GM21447 (cell line): ENCODE measurements around the gene LAG3.
"Not testable (repeated sequence)": the region's sequence is repeated elsewhere in the genome, so short reads cannot be mapped to it uniquely, and the experiment has no call there.

Experiments used
- ATAC-seq: cut with Tn5 transposase; IDR thresholded peaks from one replicate; pipeline ENCODE4 v1.9.1; 2021; ENCODE audit not compliant: unreplicated experiment

Gene LAG3

DNA sequence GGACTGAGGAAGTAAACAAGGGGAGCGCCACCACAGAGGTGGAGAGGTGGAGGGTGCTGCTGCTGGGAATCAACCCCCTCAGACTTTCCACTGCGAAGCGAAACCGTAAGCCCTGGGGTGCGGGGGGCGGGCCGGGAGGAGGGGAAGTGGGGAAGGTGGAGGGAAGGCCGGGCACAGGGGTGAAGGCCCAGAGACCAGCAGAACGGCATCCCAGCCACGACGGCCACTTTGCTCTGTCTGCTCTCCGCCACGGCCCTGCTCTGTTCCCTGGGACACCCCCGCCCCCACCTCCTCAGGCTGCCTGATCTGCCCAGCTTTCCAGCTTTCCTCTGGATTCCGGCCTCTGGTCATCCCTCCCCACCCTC lies at the start of gene LAG3:
Gene LAG3 (plus strand): TSS at position 190 of the 365 bp plus-strand sequence. CDS start 333 bp downstream, outside the sequence.
- no peak for ATAC-seq

DNA sequence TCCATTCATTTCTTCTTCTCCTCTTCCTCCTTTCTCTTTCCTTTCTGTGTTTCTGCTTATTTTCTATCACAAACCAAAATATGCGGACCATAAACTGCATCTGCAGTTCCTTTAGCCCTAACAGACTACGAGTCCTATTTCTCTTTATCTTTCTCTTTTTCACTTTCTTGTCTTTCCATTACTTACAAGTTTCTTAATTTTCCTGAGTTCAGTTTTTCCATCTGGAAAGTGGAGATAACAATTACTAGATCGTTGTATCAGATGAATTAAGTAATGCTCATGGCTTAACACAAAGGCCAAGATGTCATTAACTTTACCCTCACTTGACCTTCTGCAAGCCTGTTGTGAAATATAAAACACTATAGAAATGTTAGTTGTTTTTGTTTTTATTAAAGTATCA lies 49.5 kb upstream of the LAG3 start:
- no peak for ATAC-seq

DNA sequence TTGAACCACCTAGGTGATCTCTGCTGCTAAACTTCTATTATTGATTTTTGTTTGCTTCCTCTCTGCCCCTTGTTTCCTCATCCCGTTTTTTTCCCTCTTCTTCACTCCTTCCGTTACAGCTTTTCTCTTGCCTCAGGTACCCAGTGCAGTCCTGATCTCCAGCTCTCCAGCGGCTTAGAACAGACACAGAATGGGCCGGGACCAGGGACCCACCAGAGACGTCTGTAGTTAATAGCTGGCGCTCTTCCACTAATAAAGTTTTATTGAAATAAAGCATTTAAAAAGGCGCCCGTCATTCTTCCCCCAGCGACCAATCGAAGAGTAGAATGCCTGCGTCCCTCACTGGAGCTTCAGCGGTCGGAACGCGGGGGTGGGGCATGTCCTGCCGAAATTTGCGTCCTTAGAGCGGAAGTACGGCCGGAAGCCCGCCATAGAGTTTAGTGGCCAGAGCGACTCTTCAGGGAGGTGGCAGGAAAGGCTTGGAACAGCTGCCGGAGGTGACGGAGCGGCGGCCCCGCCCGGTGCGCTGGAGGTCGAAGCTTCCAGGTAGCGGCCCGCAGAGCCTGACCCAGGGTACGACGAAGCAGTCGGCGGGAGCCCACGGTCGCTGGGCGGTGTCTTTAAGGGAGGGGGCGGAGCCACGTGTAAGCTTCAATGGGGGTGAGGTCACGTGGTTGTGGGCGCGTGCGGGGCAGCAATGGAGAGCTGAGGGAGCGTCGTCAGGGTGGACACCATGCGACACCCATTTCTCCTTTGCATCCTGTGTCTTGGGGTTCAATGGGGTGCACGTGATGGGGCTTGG lies 48.5 kb upstream of the LAG3 start, which contains the start of gene COPS7A:
Gene COPS7A (plus strand): TSS at position 440 of the 802 bp plus-strand sequence. CDS start 611 bp downstream, outside the sequence.
- ATAC-seq: peak; percentile 91

DNA sequence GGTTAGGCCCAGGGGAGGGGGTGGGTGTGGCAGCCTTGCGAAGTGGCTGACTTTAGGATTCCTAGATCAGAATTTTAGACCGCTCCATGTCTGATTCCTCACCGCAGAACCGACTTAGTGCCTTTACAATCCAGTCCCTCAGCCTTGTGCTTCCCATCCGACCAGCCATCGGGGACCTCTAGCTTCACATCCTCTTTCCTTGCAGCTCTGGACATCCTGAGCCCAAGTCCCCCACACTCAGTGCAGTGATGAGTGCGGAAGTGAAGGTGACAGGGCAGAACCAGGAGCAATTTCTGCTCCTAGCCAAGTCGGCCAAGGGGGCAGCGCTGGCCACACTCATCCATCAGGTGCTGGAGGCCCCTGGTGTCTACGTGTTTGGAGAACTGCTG lies 47.9 kb upstream of the LAG3 start:
- peak; percentile 39 for ATAC-seq

DNA sequence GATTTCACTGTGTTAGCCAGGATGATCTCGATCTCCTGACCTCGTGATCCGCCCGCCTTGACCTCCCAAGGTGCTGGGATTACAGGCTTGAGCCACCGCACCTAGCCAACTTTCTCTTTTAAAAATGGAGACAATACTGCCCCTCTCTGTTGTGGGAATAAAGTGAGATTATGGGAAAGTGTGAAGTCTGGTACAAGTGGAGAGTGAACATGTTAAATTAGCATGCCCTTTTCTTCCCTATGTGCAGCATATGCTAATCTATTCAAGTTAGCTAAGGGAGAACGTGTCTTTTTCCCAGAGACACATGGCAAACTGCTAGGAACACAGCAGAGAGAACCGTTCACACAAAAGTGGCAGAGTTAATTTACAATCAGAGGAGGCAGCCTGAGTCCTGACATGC lies 47.0 kb upstream of the LAG3 start:
- no peak for ATAC-seq

DNA sequence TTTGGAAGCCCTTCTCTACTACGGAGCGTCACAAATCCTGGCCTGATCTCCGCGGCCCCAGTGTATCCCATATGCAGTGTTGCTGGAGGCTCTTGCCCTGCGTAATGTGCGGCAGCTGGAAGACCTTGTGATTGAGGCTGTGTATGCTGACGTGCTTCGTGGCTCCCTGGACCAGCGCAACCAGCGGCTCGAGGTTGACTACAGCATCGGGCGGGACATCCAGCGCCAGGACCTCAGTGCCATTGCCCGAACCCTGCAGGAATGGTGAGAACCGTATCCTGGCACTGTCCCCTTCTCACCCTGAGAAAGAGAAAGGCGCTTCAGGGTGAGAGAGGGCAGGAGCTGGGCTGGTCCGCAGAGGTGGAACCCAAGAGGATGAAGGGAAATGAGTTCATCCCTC lies 43.1 kb upstream of the LAG3 start:
- no peak for ATAC-seq

DNA sequence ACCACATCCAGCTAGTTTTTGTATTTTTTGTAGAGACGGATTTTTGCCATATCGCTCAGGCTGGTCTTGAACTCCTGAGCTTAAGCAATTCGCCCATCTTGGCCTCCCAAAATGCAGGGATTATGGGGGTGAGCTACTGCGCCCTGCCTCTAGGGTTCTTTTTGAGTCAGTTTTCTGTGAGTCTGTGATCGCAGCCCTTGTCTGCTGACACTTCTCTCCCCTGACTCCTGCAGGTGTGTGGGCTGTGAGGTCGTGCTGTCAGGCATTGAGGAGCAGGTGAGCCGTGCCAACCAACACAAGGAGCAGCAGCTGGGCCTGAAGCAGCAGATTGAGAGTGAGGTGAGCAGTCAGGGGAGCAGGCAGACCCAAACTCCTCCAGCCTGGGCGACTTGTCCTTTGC lies 42.2 kb upstream of the LAG3 start:
- ATAC-seq: no peak

DNA sequence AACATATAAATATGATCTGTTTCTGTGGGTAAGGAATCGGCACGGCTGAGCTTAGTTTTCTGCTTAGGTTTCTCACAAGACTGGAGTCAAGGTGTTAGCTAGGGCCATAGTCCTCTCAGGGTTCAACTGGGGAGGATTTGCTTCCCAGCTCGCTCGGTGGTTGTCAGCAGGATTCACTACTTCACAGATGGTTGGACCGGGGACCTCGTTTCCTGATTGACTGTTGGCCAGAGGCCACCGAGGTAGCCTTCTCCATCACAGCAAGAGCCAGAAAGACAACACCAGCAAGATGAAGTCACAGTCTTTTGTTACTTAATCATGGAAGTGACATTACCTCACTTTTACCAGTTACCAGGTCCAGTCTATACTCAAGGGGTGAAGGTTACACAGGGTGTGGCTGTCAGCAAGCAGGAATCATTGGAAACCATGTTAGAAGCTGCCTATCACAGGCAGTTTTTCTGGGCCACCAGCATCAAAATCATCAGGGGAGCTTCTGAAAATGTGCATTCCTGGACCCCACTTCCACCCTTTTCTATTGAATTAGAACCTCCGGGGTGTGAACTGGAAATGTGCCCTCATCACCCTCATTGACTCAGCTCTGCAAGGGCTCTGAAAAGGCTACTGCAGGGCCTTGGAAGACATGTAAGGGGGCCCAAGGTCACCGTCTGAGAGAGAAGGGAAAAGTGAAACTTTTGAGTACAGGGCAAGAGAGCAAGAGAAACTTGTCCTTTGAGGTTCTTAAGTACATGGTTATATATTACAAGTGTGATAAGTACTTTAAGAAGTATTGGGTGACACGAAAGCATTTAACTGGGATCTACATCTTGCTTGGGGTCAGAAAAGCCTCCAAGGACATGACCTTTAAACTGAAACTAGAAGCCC lies 37.6 kb upstream of the LAG3 start:
- ATAC-seq: no peak

DNA sequence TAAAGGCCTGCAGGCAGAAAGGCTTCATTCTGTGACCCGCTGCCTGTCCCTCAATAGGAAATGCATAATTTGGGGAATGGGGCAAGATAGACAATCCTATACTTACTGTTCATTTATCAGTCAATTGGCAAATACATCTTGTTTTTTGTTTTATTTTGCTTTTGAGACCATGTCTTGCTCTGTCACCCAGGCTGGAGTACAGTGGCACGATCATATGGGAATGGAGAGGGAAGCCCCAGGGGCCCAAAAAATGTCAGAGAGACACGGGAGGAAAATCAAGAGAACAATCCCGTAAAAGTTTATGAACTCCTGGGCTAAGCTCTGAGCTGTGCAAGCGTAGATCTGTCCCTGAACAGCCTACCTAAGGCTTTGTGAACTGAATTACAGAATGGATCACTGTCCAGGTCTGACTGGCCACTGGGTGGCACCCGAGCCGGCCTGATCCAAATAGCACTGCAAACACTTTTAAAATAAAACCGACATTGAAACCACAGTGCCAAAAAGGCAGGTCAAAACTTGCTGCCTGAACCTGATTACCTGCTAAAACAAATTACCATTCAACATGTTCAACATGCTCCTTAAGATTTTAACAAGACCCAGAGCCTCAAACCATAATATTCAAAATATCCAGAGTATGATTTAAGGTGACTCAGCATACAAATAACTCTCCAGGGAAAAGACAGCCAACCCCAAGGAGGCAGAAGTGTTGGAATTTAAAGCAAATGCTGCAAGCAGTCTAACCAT lies 36.7 kb upstream of the LAG3 start:
- no peak for ATAC-seq

DNA sequence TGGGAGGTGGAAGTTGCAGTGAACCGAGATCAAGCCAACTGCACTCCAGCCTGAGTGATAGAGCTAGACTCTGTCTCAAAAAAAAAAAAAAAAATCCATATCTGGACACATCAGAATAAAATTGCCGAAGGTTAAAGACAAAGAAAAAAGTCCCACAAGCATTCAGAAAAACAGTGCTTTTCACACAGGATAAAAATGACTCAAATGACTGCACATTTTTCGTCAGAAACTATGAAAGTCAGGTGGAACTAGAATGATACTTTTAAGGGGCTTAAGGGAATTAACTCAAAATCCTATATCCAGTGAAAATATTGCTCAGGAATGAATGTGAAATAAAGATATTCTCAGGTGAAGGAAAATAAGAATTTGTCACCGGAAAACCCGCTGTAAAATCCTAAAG lies 35.6 kb upstream of the LAG3 start:
- no peak for ATAC-seq

DNA sequence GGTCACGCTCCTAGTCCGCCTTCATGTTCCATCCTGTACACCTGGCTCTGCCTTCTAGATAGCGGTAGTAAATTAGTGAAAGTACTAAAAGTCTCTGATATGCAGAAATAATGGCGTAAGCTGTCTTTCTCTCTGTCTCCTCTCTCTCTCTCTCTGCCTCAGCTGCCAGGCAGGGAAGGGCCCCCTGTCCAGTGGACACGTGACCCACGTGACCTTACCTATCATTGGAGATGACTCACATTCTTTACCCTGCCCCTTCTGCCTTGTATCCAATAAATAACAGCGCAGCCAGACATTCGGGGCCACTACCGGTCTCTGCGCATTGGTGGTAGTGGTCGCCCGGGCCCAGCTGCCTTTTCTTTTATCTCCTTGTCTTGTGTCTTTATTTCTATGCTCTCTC lies 30.2 kb upstream of the LAG3 start:
- ATAC-seq: not testable (repeated sequence)

DNA sequence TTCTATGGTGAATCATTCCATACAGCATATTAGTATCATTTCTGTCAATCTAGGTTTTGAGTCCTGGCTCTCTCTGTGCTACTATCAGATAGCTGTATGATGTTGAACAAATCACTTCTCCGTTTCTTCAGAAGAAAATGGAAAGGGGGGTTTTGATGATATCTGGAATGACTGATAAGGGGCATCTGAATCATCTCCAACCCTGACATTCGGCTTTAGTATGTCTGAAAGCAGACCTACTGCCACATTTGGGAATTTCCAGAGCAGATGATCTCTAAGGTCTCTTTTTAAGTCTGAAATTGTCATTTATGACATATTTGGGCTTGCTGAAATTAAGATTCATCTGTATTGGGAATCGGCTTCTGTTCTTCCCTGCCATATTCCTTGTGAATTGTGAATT lies 29.5 kb upstream of the LAG3 start:
- ATAC-seq: no peak

DNA sequence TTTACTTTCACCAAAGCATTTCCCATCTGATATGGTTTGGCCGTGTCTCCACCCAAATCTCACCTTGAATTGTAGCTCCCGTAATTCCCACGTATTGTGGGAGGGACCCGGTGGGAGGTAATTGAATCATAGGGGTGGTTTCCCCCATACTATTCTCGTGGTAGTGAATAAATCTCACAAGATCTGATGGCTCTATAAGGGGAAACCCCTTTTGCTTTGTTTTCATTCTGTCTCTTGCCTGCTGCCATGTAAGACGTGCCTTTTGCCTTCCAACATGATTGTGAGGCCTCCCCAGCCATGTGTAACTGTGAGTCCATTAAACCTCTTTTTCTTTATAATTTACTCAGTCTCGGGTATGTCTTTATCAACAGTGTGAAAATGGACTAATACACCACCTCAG lies 29.0 kb upstream of the LAG3 start:
- not testable (repeated sequence) for ATAC-seq

DNA sequence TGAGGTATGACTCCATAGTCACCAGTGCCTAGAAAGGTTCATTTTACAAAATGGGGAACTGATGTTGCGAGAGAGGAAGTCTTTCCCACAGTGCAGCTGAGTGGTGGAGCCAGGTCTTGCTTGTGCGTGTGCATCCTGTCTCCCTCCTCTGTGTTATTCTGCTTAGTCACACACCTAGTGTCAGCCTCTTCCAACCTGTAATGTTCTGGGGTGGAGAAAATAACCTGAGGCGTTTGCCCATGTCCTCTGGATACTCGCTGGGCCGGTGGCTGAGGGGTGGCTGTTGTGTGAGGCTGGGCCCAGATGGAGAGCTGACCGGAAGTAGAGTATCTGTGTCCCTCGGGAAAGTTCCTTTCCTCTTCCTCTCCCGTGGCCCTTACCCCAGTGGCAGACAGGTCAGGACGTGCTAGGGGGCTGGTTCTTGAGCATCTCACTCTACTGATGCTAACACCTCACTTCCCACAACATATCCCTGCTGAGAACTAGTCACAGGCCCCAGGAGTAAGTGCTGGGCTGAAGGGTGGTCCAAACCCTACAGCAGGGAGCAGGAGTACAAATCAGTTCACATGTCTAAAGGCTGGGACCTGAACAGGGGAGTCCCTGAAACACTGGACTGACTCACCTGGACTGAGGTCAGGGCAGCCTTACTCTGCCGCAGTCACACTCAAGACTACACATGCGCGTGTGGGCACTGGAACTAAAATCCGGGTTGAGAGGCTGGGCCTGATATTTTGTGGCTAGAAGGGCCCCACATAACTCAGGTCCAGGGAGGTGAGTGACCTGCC lies 26.4 kb upstream of the LAG3 start:
- ATAC-seq: no peak

DNA sequence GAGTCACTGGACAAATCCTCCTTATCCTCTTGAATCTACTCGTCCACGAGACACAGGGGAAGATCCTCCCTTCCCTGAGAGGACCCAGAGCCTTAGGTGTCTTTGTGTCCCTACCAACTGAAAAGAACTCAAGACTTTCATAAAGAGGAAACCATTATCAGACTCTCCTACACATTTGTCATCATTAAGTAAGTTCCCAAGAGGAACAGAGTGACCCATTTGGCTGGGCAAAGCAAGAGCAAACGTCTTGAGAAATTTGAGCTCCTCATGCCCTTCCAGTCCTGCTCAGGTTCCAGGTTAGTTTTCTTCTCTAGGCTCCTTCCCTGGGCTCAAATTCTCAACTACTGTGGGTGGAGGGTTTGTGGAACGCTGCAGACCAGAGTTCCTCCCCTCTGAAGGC lies 25.1 kb upstream of the LAG3 start:
- no peak for ATAC-seq

DNA sequence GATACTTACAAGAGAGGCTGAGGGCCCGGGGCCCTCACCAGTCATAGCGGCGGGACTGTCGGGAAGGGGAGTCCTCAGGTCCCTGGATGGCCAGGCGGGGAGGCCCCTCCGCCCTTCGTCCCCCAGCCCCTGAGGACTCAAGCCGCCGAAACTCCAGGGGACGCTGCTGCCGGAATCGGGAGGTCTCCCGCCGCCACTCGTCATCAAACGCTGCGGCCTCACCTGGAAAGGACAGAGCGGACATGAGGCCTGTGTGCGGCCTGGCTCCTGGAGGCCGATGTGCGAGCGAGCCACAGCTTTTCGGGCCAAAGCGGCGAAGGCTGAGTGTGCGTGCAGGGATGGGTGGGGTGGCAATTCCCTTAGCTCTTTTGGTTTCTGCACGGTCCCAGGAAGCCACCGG lies 23.6 kb upstream of the LAG3 start:
- no peak for ATAC-seq

DNA sequence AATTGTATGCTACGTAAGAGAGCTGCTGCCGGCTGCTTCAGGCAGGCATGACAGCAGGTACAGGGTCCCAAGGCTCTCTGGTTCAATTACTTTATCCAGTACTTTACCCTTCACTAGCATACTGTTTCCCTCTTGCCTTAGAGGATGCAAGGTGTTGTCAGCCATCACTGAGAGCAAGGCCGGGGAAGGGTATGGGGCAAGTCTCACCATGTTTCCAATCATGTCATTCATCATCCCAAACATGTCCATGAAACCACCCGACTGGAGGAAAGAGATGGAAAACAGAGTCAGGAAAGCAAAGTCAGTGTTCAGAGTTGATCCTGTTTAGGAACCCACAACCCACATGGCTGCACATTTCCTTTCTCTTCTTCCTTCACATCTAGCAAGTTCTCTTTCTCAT lies 21.8 kb upstream of the LAG3 start:
- no peak for ATAC-seq

DNA sequence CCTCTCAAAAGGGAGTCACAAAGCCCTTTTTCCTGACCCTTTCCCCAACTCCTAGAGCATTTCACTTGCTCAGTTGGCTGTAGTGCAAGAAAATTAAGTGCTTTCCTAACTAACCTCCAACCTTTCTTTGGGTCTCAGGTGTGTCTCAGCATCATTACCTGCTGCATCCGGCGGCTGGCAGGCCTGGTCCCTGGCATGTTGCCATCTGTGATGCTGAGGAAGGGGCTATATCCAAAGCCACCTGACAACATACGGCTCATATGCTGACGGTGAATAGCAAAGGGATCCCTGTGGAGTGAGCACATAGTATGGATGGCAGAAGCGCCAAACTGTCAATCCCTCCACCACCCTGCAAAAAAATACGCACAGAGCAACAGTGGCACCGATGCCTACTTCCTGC lies 20.6 kb upstream of the LAG3 start:
- ATAC-seq: no peak

DNA sequence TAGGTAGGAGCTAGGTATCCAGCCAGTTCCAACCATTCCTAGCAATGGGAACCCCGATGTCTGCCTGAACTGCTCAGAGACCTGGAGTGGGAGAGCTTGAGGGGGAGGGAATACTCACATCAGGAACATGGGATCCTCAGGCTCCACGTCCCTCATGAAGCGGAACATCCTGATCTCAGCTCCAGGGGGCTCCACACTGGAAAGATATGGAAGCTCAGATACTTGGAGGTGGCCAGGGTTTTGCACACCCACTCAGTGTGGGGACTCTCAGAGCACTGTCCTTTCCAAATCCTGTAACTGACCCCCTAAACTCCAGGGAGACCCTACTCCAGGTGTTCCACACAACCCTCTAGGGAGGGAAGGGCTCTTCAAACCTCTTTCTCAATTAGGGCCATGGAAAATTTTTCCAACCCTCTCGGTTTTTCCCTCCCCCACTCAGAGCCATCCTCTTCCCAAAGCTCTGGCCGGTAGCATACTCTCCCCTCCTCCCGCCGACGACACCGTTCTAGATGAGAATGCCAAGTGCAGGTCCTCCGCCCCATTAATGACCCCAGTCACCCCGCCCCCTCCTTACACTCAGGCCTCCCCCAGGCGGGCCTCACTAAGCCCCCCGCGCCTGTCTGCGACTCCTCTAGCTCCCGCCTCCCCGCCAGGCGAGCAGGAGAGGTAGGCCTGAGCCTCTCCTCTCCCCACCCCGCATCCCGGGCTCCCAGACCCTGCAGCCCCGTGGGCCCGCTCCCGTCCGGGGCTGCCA lies 20.0 kb upstream of the LAG3 start:
- ATAC-seq: no peak
